HG03139 (cell line): ENCODE data around the gene ADARB1.

Experiments
- ATAC-seq: cut with Tn5 transposase; IDR thresholded peaks from one replicate; pipeline ENCODE4 v1.9.1; 2021; ENCODE audit not compliant: unreplicated experiment

The ADARB1 gene

GRCh38 chr21:45111703-45112102 lies 37.3 kb downstream of the ADARB1 start:
- no peak for ATAC-seq

GRCh38 chr21:45112371-45112770 lies 38.0 kb downstream of the ADARB1 start:
- ATAC-seq: no peak

GRCh38 chr21:45113543-45113942 lies 39.2 kb downstream of the ADARB1 start:
- ATAC-seq: no peak

GRCh38 chr21:45114072-45114471 lies 39.7 kb downstream of the ADARB1 start:
- ATAC-seq: no peak

- no peak for ATAC-seq
Measured at GRCh38 chr21:45114475-45114874, 40.1 kb downstream of the ADARB1 start.

GRCh38 chr21:45115141-45115540 lies 40.8 kb downstream of the ADARB1 start:
- no peak for ATAC-seq

GRCh38 chr21:45116066-45116465 lies 41.7 kb downstream of the ADARB1 start:
- no peak for ATAC-seq

- ATAC-seq: no peak
Measured at GRCh38 chr21:45117314-45117713, 42.9 kb downstream of the ADARB1 start.

- ATAC-seq: no peak
Measured at GRCh38 chr21:45118099-45118498, 43.7 kb downstream of the ADARB1 start.

- ATAC-seq: no peak
Measured at GRCh38 chr21:45119812-45120211, 45.4 kb downstream of the ADARB1 start.

GRCh38 chr21:45120975-45121374 lies 46.6 kb downstream of the ADARB1 start:
- ATAC-seq: no peak

GRCh38 chr21:45122030-45122429 lies 47.6 kb downstream of the ADARB1 start:
- ATAC-seq: no peak

- ATAC-seq: no peak
Measured at GRCh38 chr21:45122432-45123132, 48.2 kb downstream of the ADARB1 start.

- no peak for ATAC-seq
Measured at GRCh38 chr21:45123440-45123839, 49.1 kb downstream of the ADARB1 start.

- no peak for ATAC-seq
Measured at GRCh38 chr21:45124596-45124995, 50.2 kb downstream of the ADARB1 start.

- no peak for ATAC-seq
Measured at GRCh38 chr21:45125357-45125756, 51.0 kb downstream of the ADARB1 start.

GRCh38 chr21:45126204-45126626 lies 51.8 kb downstream of the ADARB1 start:
- no peak for ATAC-seq

GRCh38 chr21:45126983-45127382 lies 52.6 kb downstream of the ADARB1 start:
- ATAC-seq: no peak

- ATAC-seq: no peak
Measured at GRCh38 chr21:45127937-45128336, 53.6 kb downstream of the ADARB1 start.

GRCh38 chr21:45128613-45129188 lies 54.3 kb downstream of the ADARB1 start:
- ATAC-seq: no peak

GRCh38 chr21:45129189-45129923 lies 55.0 kb downstream of the ADARB1 start:
- ATAC-seq: no peak

GRCh38 chr21:45130324-45130774 lies 56.0 kb downstream of the ADARB1 start:
- ATAC-seq: no peak
